Medulla oblongata (tissue), 1 donor: ENCODE measurements around the gene RIOK3.
"Not testable (repeated sequence)": the region's sequence is repeated elsewhere in the genome, so short reads cannot be mapped to it uniquely, and the experiment has no call there.

Experiments used
- DNase-seq: peaks from one replicate; pipeline ENCODE4 v3.0.0-alpha.2; 2015; ENCODE audit errors: extremely low spot score

The RIOK3 gene

DNA sequence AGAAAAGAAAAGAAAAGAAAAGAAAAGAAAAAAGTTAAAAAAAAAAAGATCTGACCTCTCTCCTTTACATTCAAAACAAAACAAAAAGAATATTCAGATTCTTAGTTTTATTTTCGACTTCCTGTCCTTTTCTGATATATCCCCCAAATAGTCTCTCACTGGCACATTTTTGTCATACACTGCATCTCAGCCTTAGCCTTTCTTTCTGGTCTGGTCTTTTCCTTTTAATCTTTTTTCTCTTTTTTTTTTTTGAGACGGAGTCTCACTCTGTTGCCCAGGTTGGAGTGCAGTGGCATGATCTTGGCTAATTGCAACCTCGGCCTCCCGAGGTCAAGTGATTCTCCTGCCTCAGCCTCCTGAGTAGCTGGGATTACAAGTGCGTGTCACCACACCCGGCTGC, 1.6 kb upstream of the RIOK3 start:
- DNase-seq: no peak

DNA sequence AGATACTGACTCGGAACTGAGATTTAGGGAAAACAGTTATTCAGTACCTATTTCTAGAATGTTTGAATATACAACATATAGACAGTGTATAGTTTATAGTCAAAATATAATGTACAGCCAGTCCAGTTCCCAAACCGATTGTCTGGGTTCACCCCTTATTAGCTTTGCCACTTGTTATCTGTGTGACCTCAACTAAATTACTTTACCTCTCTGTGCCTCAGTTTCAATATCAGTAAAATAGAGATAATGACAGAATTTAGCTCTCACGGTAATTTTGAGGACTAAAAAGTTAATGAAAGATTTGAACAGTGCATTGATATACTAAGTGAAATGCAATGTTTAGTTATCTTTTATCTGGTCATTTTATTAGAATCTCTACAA, 750 bp upstream of the RIOK3 start:
- DNase-seq: peak; percentile 14

DNA sequence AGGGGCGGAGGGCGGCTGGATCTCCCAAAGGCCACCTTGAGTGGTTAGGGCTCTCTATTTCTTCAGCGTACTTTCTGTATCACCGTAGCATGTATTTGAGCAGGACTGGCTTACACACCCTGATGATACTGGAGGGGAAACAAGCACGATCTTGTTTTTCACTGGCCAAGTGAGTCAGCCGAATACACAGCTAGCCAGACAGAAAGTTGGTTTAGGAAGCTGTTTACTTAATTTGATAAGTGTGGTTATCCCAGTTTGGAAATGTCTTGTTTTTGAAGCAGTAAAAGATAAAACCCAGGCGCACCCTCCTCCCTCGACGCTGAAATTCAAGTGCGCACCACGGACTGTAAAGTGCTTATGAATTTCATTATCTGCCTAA, 582 bp downstream of the RIOK3 start:
- peak; percentile 14 for DNase-seq

DNA sequence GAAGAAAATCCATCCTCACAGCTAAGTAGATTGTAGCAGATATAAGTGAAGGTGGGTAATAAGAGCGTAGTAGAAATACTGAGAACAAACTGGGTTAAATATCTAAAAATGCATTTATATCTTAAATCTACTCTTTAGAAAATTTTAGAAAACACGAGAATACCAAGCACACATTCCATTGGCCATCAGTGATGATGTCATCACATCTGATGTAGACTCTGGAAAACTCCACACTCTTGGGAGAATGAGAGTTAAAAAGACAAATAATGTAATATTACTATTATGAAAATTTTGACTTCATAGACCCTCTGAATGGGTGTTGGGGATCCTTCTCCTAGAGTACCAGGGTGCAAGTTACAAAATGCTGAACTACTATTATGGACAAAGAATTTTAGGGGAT, 3.7 kb downstream of the RIOK3 start:
- no peak for DNase-seq

DNA sequence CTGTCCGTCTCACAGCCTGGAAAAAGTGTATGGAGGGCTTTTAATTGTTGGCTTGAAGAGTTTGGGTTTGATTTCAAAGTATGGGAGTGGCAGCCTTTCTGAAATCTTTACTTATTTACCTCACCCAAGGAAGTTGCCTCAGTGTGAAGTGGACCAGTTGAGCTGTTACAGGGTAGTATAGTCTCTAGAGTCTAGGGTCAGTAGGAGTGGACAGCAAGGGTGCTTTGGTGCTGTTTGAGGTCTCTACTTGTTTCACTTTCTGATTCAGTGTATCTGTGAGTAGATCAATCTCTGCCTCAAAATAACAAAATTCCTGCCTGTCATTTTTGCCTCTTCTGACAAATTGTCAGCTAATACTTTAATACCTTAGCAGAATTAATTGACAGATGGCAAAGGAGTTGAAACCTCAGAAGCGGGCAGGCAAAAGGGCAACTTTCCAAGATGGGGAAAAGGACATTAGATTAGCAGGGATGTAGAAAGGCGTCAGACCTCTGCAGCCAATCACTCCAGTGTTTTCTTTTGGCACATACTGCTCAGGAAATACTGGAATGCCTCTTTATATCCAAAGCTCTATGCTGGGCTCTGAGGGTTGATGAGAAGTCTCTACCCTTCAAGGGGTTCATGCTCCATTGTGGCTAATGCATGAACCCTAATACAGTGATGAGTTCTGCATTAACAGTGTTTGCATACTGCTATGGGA, 5.9 kb downstream of the RIOK3 start:
- DNase-seq: no peak

DNA sequence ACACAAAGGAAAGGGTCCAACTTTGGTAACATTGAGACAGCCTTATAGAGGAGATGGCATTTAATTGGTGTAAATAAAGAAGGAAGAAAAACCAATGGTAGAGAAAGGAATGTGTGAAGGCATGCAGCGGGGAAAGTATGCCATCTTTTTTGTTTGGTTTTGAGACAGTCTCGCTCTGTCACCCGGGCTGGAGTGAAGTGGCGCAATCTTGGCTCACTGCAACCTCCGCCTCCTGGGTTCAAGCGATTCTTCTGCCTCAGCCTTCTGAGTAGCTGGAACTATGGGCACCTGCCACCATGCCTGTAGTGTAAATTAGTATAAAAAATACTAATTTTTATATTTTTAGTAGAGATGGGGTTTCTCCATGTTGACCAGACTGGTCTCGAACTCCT, 6.4 kb downstream of the RIOK3 start:
- no peak for DNase-seq

DNA sequence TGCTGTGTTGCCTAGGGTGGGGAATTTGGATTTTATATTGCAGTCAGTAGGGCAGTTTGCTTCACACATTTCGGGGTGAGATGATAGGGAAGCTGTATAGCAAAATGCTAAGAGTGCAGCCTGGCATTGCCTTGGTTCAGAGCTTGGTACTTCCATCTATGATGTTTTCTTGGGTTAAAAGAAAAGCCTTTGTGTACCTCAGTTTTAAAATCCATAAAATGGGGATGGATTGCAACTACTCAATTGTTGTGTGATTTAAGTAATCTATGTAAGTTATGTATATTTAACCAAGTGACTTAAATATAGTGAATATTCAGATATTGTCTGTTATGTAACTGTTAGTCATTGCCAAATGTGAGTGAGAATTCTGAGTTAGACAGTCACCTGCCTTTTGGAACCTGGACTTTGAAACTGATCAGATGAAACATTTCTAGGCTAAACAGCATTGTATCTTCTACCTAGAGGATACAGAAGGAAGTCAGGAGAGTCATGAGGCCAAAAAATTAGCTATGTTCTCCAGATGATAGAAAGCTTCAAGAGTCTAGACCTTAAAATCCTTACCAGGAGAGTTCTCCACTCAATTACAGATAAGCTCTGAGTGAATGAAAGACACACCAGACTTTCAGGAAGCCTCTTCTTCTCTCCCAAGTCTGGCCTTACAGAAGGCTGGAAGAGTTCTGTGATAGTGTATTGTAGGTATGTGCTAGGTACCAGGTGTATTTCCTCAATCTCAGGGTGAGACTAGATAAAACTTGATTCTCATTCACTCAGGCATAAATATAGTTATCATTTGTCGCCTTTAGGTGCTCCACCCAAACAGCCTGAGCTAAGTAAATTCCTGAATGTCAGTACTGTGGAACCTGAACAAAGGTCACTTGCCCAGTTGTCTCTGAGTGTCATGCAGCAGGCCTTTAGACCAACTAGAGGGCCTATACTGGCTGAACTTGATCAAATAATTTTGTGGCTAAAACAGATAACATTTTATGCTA, 7.5 kb downstream of the RIOK3 start:
- no peak for DNase-seq

DNA sequence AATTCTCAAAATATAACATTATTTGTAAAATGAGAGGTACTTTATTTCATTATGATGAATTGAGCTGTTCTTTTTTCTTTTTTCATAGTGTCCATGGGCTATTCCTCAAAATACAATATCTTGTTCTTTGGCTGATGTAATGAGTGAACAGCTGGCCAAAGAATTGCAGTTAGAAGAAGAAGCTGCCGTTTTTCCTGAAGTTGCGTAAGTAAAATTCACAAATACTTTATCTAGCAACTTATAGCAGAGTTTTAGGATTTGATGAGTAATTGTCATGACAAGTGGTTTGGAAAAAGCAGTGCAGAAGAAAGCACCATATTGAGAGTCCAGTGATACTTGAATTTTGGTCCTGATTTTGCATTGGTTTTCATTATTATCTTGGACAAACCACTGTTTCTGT, 9.8 kb downstream of the RIOK3 start:
- no peak for DNase-seq

DNA sequence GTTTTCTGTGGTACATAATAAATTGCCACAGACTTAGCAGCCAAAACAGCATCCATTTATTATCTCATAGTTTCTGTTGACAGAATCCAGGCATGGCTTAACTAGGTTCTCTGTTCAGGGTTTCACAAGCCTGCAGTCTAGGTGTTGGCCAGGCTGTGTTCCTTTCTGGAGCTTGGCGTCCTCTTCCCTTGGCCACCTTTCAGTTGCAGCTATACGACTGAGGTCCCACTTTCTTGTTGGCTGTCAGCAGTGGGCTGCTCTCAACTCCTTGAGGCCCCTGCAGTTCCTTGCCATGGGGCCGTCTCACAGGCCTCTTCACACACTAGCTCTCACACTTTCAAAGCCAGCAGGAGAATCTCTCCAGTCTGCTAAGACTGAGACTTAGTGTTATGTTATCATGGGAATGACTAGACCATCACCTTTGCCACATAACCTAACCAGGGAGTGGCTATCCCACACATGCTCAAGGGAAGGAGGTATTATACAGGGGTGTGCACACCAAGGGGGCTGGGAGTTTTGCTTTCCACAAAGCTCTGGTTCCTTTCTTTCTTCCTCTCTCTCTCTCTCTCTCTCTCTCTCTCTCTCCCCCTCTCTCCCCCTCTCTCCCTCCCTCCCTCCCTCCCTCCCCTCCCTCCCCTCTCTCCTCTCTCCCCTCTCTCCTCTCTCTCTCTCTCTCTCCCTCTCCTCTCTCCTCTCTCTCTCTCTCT, 15.8 kb downstream of the RIOK3 start:
- DNase-seq: peak; percentile 79

DNA sequence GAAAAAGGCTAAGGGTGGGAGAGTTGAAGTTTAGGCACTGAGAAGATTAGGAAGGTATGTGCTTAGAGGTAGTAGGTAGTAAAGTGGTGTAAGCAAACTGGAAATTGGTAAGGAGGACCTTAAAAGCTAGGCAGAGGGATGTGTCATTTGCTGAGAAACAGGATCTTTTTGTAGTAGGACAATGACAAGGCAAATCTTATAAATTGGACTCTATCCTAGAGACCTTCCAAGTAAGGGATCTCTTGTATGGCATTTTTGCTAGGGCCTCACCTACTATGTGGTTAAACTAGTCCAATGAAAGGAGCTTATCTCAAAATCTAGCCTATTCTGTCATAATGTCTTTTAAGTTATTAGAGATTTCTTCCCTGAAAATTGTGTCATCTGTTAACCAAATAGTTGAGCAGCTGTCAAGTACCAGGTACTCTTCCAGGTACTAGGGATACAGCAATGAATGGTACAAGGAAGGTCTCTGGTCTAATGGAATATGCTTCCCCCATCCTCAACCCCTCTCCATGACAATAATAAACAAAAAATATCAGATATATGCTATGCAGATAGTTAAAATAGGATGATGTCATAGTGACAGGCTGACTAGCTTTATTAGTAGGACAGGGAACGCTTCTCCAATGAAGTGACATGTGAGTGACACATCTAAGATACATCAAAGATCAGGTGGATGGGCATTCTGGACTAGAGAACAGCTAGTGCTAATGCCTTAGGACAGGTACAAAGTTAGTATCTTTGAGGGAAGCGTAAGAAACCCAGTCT, 17.7 kb downstream of the RIOK3 start:
- DNase-seq: no peak

DNA sequence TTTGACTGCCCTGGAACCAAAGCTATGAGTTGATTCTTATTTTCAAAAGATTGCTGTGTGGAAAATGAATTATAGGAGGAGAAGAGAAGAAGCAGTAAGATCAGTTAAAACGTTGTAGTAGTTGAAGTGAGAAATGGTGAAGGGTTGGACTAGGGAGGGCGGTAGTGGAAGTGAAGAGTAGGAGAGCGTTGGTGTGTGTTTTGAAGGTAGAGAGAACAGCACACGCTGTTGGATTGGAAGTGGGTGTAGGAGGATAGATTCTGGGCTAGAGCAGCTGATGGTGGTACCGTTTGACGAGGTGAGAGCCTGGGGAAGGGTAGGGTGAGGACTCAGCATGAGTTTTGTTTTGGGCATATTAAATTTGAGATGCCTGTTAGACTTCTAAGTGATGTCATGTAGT, 18.4 kb downstream of the RIOK3 start:
- DNase-seq: no peak

DNA sequence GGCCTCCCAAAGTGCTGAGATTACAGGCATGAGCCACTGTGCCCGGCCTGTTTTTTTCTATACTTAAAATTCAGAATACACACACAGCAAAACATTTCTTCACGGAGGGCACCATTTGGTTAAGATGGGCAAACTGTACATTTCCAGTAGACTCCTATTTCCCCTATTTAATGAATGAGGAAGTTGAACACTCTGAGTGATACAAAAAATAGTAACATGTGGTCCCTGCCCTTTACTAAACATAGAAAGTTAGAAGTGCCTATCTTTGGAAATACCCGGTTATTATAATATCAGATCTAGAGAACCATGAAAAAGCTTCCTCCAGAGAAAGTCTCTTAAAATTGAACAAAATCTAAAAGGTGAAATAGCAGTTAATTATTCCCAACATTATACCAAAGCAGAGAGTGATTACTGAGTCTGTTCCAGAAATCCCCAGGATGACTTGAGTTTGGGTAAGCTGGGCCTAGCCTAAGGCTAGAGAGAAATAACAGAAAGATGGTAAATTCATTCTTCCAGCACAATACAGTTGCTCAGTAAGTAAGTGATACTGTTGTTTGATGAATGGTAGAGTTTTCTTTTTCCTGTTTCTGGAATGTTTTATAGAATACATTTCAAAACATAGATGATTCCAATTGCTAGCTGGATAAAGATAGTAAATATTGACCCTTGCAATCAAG, 26.9 kb downstream of the RIOK3 start:
- peak; percentile 31 for DNase-seq

DNA sequence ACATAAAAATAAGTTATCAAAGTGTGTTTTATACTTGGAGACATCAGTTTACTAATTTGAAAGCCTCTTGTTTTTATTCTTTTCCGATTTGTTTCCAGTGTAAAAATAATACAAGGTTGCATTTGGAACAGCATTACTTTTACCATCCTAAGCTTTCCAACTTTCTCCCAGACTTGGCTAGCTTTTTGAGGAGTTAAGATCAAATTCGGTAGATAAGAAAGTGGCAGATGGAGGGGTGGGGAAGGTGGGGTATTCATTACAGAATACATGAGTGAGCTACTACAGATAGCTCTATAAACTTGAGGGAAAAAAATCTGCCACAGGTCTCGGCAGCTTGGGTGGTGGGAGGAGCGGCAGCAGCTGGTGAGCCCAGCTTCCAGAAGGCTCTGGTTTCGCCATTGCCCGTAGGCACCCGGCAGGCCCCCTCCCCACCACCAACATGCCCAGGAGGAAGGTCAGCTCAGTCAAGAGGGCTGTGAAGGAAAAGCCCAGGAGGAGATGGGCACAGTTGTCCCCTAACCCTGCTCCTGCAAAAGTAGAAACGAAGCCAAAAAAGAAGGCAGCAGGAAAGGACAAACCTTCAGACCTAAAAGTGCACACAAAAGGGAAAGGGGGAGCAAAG, 31.6 kb downstream of the RIOK3 start:
- DNase-seq: no peak

DNA sequence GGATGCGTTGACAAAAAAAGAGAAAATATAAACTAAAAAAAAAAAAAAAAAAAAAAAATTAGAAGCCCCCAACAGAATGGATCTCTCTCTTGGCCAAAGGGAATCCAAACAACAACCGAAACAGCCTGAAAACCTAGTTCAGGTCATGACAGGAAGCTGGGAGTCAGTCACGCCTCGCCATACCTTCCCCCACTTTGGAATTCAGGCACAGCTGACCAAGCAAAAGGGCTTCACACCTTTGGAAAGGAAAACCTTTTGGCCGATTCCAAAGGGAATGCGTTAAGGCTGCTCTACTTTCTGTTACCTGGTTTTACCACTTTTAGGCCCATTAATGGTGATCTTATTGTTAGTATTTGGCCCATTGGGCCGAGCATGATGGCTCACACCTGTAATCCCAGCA, 32.3 kb downstream of the RIOK3 start:
- no peak for DNase-seq

DNA sequence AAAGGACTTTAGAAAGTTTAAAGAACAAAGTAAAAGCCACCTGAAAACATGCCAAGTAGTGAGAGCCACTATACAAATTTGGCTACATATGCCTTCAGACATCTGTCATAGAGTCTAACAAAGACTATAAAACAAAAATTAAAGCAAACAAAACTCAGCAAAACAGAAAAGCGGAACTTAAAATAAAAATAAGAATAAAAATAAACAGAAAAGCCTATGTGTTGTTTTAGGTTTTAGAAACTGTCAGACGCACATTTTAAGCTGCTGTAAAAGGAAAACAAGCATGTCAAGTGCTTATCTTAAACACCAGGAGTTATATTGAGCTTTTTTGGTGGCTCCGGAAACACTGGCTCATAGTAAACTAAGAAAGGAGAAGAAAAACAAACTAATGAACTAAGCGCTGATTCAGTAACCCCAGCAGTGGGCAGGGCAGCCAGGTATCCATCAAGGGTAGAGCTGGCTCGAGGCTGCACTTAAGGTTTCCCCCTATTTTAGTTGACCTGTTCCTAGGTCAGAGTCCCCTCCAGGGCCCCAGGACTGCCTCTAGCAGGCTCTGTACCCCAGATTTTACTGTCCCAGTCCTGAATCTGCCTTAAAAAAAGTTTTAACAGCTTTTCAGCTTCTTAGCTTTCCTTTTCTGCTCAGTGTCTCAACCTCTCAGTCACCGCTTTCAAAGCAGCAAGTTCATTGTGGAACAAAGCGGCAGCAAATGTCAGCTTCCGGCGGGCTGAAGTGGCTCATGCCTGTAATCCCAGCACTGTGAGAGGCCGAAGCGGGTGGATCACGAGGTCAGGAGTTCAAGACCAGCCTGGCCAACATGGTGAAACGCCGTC, 34.9 kb downstream of the RIOK3 start:
- DNase-seq: peak; percentile 33

DNA sequence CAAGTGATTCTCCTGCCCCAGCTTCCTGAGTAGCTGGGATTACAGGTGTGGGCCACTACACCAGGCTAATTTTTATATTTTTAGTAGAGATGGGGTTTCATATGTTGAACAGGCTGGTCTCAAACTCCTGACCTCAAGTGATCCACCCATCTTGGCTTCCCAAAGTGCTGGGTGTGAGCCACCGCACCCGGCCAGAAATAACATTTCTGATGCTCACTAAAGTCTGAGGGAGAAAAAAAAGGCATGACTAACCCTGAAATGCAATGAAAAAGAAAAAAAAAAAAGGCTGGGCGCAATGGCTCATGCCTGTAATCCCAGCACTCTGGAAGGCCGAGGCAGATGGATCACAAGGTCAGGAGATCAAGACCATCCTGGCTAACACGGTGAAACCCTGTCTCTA, 36.5 kb downstream of the RIOK3 start:
- not testable (repeated sequence) for DNase-seq

DNA sequence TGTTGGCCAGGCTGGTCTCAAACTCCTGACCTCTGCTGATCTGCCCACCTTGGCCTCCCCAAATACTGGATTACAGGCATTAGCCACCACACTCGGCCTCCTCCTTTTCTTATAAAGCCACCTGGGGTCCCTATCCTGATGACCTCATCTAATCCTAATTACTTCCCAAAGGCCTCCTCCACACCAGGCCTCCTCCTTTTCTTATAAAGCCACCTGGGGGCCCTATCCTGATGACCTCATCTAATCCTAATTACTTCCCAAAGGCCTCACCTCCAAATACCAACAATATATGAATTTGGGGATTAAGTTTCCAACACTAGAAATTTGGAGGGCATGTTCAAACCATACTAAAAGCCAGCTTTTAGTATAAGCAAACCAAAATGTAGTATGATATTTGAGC, 40.6 kb downstream of the RIOK3 start:
- DNase-seq: no peak

DNA sequence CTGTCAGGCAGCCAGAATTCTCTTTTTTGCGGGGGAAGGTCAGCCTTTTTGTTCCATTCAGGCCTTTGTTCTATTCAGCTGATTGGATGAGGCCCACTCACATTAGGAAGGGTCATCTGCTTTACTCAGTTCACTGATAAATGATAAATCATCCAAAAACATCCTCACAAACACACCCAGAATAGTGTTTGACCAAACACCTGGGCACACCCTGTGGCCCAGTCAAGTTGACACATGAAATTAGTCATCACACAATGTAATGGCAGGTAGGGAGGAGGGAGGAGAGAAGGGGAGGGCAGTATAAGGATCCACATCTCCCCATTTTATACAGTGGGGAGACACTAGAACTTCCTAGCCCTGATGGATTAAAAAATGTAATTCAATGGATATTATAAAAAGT, 41.9 kb downstream of the RIOK3 start:
- no peak for DNase-seq

DNA sequence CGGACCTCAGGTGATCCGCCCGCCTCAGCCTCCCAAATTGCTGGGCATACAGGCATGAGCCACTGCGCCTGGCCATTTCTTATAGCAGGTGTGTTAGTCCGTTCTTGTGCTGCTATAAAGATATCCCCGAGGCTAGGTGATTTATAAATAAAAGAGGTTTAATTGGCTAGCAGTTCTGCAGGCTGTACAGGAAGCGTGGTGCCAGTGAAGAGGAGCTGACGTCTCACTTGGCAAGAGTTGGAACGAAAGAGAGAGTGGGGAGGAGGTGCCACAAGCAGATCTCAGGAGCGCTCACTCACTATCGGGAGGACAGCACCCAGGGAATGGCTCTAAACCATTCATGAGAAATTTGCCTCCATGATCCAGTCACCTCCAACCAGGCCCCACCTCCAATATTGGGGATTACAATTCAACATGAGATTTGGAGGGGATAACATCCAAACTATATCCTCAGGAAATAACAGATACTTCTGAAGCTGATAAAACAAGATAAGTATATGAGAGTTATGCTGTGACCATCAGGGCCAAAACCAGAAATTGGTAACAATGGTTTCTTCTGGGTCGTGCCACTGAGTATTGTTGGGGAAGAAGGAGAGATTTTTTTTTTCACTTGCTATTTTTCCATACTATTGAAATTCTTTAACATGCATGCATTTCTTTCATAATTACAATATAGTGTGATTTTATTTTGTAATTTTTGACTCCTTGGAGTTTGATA, 42.8 kb downstream of the RIOK3 start:
- no peak for DNase-seq
